Posterior vena cava (tissue), 2 donors: Measurements from ENCODE around the gene FBXW8. TPM values are rescaled to one million over a fixed set of nuclear protein-coding genes. Genes with fewer than 3 reads are reported as not detected.

Source experiments
- DNase-seq: peaks from one replicate; pipeline ENCODE4 v3.0.0-alpha.2; 2020; ENCODE audit warnings: low spot score
- intact Hi-C, 2 donors: fragments of 100-400 bp; cut with DNase I; formaldehyde crosslinking; loops; one replicate each; pipeline versions ENCODE4 v1.14.1 to v1.14.2; 2022 to 2023
- total RNA-seq, 2 donors: library from RNA; stranded (reverse); fragmentation: NEBNext Ultra II Directional; extraction: Animal tissue kit (Norgen Biotek cat#: 25700); gene quantifications; one replicate each; pipeline ENCODE4 v1.2.1, GENCODE V29; 2021
- donor health status: DM: yes; HTN: yes; CAD: no.
- donor health status: DM: yes; HTN: yes; CAD: no.

The FBXW8 gene
- total RNA-seq, 2 donors from 2014 or later: 13.3 to 14.7 TPM

GRCh38 chr12:117040496-117040895, 129.7 kb downstream of the FBXW8 start:
- intact Hi-C loops: no loop called here
- DNase-seq: no peak

DNA sequence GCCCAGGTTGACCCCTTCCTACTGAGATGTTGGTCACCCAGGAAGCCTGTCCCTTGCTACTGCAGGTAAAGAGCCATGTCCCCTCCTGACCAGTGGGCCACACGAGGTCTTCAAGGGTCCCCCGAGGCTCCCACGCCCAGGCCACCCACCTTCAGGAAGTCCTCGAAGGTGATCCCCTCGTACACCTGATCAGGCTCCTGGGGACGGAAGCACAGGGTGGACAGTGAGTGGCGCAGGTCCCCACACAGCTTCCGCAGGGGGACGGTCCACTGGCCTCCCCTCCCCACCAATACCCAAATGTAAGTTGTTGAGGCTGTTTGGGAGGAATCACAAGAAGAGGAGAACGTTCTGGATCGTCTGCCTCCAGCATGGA, 131.0 kb downstream of the FBXW8 start:
- intact Hi-C loops: no loop called here
- no peak for DNase-seq

- DNase-seq: no peak
- intact Hi-C loops: no loop called here
These were observed 131.6 kb downstream of the FBXW8 start for GRCh38 chr12:117042171-117042842.

- intact Hi-C loops: no loop called here
- DNase-seq: no peak
These were observed 132.1 kb downstream of the FBXW8 start for GRCh38 chr12:117042862-117043261.

- no peak for DNase-seq
- intact Hi-C loops: no loop called here
These were observed 133.6 kb downstream of the FBXW8 start for GRCh38 chr12:117044311-117044710.

DNA sequence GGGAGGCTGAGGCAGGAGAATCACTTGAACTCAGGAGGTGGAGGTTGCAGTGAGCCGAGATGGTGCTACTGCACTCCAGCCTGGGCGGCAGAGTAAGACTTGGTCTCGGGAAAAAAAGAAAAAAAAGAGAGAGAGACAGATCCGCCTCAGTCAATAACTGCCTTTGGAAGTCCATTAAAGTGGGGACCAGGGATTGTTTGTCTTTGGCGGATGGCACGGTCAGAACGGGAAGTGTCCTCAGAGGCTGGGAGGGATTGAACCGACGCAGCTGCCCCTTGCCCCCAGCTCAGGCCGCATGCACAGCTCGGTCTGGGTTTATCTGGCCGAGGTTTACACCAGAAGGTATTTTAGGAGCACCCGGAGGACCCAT, 134.0 kb downstream of the FBXW8 start:
- no peak for DNase-seq
- intact Hi-C loops: no loop called here

DNA sequence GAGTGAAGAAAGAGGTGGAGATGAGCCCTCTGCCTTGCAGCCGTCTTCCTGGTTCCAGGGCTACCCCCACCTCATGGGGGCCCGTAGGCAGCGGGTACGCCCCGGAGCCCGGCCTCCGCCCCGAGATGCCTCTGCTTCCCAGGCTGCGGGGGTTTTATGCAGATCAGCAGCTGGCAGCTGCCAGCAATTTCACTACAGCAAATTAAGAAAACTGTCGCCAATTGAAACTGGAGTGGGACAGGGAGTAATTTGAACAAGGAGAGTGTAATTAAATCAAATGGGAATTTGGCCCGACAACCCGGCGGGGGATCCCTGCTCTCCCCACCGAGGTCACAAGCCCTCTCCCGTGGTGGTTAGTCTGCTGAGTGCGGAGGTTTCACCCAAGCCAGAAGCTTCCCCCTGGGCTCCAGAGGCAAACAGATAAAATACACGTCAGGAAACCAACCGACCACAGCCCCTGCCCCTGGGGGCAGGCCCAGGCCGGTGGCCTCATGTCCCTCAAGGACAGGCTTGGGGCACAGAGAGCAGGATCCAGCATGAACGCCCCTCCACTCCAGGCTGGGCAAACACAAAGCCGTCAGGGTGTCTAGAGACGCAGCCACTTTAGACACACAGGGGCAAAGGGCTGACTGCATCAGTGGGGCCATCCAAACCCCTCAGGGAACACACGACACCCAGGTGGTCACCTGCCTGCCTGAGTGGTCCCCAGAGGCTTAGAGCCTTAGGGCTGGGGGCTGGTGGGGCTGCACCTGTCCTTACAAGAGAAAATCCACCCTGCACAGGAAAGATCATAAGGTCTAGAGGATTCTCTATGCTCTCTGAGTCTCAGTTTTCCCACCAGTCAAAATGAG, 134.6 kb downstream of the FBXW8 start:
- no peak for DNase-seq
- intact Hi-C loops: no loop called here

GRCh38 chr12:117046011-117046369, 135.2 kb downstream of the FBXW8 start:
- intact Hi-C loops: no loop called here
- no peak for DNase-seq

- intact Hi-C loops: no loop called here
- DNase-seq: no peak
These were observed 135.7 kb downstream of the FBXW8 start for GRCh38 chr12:117046425-117046824.

- DNase-seq: no peak
- intact Hi-C loops: no loop called here
These were observed 136.2 kb downstream of the FBXW8 start for GRCh38 chr12:117046861-117047530.

GRCh38 chr12:117047810-117048584, 137.2 kb downstream of the FBXW8 start:
- intact Hi-C loops: no loop called here
- no peak for DNase-seq

DNA sequence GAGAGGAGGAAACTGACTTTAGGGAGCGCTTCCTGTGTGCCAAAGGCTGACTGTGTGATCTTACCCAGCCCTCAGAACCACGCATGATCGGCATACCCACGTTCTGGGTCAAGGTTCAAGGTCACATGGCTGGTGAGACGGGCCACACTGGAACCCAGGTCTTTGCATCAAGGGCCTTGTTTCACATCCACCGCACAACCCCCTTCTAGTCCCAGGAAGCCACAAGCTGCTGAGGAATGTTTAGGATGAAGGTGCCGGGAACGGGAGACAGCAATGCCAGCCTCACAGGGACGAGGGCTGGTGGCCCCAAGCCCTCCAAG, 137.8 kb downstream of the FBXW8 start:
- DNase-seq: no peak
- intact Hi-C loops: no loop called here

DNA sequence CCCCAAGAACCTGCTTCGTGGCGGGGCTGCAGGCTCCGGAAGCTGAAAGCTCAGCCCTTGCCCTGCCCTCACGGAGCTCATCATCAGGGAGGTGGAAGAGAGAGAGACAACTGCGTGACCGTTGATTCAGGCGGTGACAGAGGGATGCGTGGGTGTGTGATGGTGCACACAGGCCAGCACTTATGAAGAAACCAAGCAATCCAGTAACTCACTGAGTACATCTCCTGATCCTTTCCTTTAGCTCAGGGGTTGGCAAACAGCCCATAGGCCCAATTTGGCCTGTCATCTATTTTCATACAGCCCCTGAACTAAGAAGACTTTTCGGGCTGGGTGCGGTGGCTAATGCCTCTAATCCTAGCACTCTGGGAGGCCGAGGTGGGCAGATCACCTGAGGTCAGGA, 138.5 kb downstream of the FBXW8 start:
- DNase-seq: no peak
- intact Hi-C loops: no loop called here

GRCh38 chr12:117050060-117050459, 139.3 kb downstream of the FBXW8 start:
- intact Hi-C loops: no loop called here
- DNase-seq: no peak

- DNase-seq: no peak
- intact Hi-C loops: no loop called here
These were observed 140.6 kb downstream of the FBXW8 start for GRCh38 chr12:117051380-117051779.

- DNase-seq: no peak
- intact Hi-C loops: no loop called here
These were observed 141.8 kb downstream of the FBXW8 start for GRCh38 chr12:117052386-117053049.

DNA sequence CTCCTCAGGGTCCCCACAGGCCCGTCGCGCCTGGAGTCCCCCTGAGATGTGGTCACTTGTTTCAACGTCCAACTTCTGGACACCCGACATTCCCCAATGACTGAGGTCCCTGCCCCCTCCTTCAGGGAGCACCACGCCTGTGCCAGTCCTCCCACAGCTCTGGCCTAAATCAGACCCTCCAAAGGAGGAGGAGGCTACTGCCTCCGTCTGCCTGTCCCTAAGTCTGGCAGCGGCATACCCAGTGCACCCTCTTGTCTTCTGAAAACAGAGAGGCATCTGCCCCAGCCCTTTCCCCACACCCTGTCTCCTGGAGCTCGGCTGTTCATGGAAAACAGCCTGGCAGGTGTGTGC, 142.3 kb downstream of the FBXW8 start:
- intact Hi-C loops: no loop called here
- DNase-seq: no peak

GRCh38 chr12:117053597-117054201, 142.9 kb downstream of the FBXW8 start:
- intact Hi-C loops: no loop called here
- DNase-seq: no peak

DNA sequence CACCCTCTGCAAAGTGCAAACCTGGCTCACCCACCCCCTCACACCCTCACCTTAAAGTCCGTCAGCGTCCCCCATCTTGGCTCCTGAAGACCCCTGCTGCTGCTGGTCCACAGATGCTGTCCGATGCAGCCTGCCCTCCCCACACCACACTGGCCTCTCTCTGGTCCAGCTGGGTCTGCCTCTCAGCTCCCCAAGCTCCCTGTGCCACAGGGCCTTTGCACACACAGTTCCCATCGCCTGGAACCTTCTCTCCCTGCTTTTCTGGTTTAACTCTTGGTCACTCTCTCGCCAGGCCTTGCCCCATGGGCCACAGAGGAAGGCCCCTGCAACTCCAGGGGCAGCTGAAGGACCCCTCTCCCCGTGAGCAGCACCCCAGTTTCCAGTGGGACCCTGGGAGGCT, 143.5 kb downstream of the FBXW8 start:
- no peak for DNase-seq
- intact Hi-C loops: no loop called here
